Esophagus (tissue), 2 donors: ENCODE data around the gene ELMOD2. TPM values are rescaled to one million over a fixed set of nuclear protein-coding genes. Genes with fewer than 3 reads are reported as not detected.

Experiments
- H3K27ac ChIP-seq, 2 donors: one replicate each; pipeline ENCODE4 v1.5.1; 2013; ENCODE audit warnings: low read depth in 2 of 2, mild to moderate bottlenecking in 2 of 2, inconsistent platforms in 1 of 2, low read length in 1 of 2, moderate library complexity in 1 of 2
- H3K27me3 ChIP-seq, 2 donors: one replicate each; pipeline ENCODE4 v1.6.1; 2013; ENCODE audit warnings: low read length in 2 of 2, control low read depth in 1 of 2, mild to moderate bottlenecking in 1 of 2; ENCODE audit not compliant: insufficient read depth in 2 of 2, control insufficient read depth in 1 of 2
- H3K36me3 ChIP-seq, 2 donors: one replicate each; pipeline ENCODE4 v1.6.1; 2013; ENCODE audit warnings: low read length in 1 of 2; ENCODE audit not compliant: control insufficient read depth in 2 of 2, insufficient read depth in 2 of 2
- H3K4me1 ChIP-seq, 2 donors: one replicate each; pipeline ENCODE4 v1.6.1; 2013; ENCODE audit warnings: low read length in 1 of 2; ENCODE audit not compliant: control insufficient read depth in 2 of 2, insufficient read depth in 2 of 2
- H3K4me3 ChIP-seq, 2 donors: one replicate each; pipeline ENCODE4 v1.5.1; 2013; ENCODE audit warnings: low read length in 2 of 2, mild to moderate bottlenecking in 2 of 2, low read depth in 1 of 2, moderate library complexity in 1 of 2
- H3K9me3 ChIP-seq, 2 donors: one replicate each; pipeline ENCODE4 v1.6.1; 2013; ENCODE audit warnings: mild to moderate bottlenecking in 2 of 2, low read depth in 1 of 2, low read length in 1 of 2, moderate library complexity in 1 of 2; ENCODE audit not compliant: control insufficient read depth in 2 of 2, insufficient read depth in 1 of 2
- WGBS, 2 donors: extraction: QIAGEN DNeasy Blood & Tissue Kit; methylation state at CpG; one replicate each; pipeline ENCODE4 v1.1.7; 2013; 5-methylcytosine and 5-hydroxymethylcytosine counted together
- polyA plus RNA-seq, 2 donors: library from polyadenylated mRNA; stranded (reverse); fragments of 200-250 nt; gene quantifications; one replicate each; pipeline ENCODE4 v1.2.3, GENCODE V29; 2013
- donor health status: healthy with polysubstance abuse.
- donor health status: Bipolar disorder and iron deficiency.

Gene ELMOD2
- polyA plus RNA-seq, 2 donors: 4.9 to 6.4 TPM

GRCh38 chr4:140575489-140575888 is 51.5 kb downstream of the ELMOD2 start:
- Histone ChIP-seq H3K4me3 (no peak overlapping the region), H3K27me3 (peaks cover 0 to 4% of the 10 kb centered on the region in 2 donors), H3K36me3 (no peaks in the 10 kb centered on the region), H3K9me3 (peaks cover 3 to 5% of the 10 kb centered on the region in 2 donors), H3K4me1 (peaks cover 0 to 2% of the 10 kb centered on the region in 2 donors), H3K27ac (no peak overlapping the region)
- WGBS, 2 donors: 77 to 79% methylated on average over 4 of the region's 4 CpGs

GRCh38 chr4:140579278-140579677 is 55.3 kb downstream of the ELMOD2 start:
- no peaks in the 10 kb centered on the region for H3K27me3 ChIP-seq
- WGBS, 2 donors: 13 to 15% methylated on average over 27 of the region's 27 CpGs

GRCh38 chr4:140581078-140581477 is 57.1 kb downstream of the ELMOD2 start:
- H3K36me3 ChIP-seq: no peaks in the 10 kb centered on the region
- no peaks in the 10 kb centered on the region for H3K9me3 ChIP-seq
- no peak overlapping the region for H3K27ac ChIP-seq
- no peaks in the 10 kb centered on the region for H3K27me3 ChIP-seq
- peaks cover 0 to 2% of the 10 kb centered on the region in 2 donors for H3K4me1 ChIP-seq
- no peak overlapping the region for H3K4me3 ChIP-seq
- WGBS, 2 donors: 51 to 54% methylated on average over 3 of the region's 3 CpGs

More at GRCh38 chr4:140579278-140579677, 55.3 kb downstream of the ELMOD2 start:
- no peaks in the 10 kb centered on the region for H3K9me3 ChIP-seq
- no peaks in the 10 kb centered on the region for H3K36me3 ChIP-seq
- H3K4me3 ChIP-seq: no peak overlapping the region
- H3K4me1 ChIP-seq: peaks cover 0 to 2% of the 10 kb centered on the region in 2 donors
- H3K27ac ChIP-seq: no peak overlapping the region

GRCh38 chr4:140584439-140584838 is 60.5 kb downstream of the ELMOD2 start:
- WGBS, 2 donors: 45 to 59% methylated on average over 1 of the region's 1 CpG

GRCh38 chr4:140595065-140595464 is 71.1 kb downstream of the ELMOD2 start:
- 50 to 59% methylated on average over 1 of the region's 1 CpG for WGBS, 2 donors
- no peak overlapping the region for H3K27ac ChIP-seq
- no peaks in the 10 kb centered on the region for H3K4me1 ChIP-seq

More at GRCh38 chr4:140584439-140584838, 60.5 kb downstream of the ELMOD2 start:
- H3K4me3 ChIP-seq: no peak overlapping the region
- H3K9me3 ChIP-seq: no peaks in the 10 kb centered on the region
- H3K36me3 ChIP-seq: no peaks in the 10 kb centered on the region
- H3K4me1 ChIP-seq: no peaks in the 10 kb centered on the region
- H3K27me3 ChIP-seq: no peaks in the 10 kb centered on the region
- H3K27ac ChIP-seq: no peak overlapping the region

GRCh38 chr4:140600408-140600807 is 76.4 kb downstream of the ELMOD2 start:
- Histone ChIP-seq H3K4me3 (no peak overlapping the region), H3K27ac (no peak overlapping the region), H3K4me1 (peaks cover 0 to 1% of the 10 kb centered on the region in 2 donors), H3K9me3 (no peaks in the 10 kb centered on the region), H3K36me3 (no peaks in the 10 kb centered on the region), H3K27me3 (no peaks in the 10 kb centered on the region)
- 86% methylated on average over 8 of the region's 8 CpGs for WGBS, 2 donors

More at GRCh38 chr4:140595065-140595464, 71.1 kb downstream of the ELMOD2 start:
- H3K36me3 ChIP-seq: no peaks in the 10 kb centered on the region
- H3K4me3 ChIP-seq: no peak overlapping the region
- H3K9me3 ChIP-seq: no peaks in the 10 kb centered on the region
- no peaks in the 10 kb centered on the region for H3K27me3 ChIP-seq

GRCh38 chr4:140602714-140603113 is 78.7 kb downstream of the ELMOD2 start:
- 90 to 93% methylated on average over 2 of the region's 2 CpGs for WGBS, 2 donors
- Histone ChIP-seq H3K27me3 (no peaks in the 10 kb centered on the region), H3K4me3 (no peak overlapping the region), H3K9me3 (no peaks in the 10 kb centered on the region), H3K36me3 (no peaks in the 10 kb centered on the region), H3K27ac (no peak overlapping the region), H3K4me1 (peaks cover 0 to 1% of the 10 kb centered on the region in 2 donors)

- H3K27ac ChIP-seq: no peak overlapping the region
- H3K27me3 ChIP-seq: no peaks in the 10 kb centered on the region
- no peaks in the 10 kb centered on the region for H3K9me3 ChIP-seq
- WGBS, 2 donors: 41 to 62% methylated on average over 2 of the region's 2 CpGs
- no peaks in the 10 kb centered on the region for H3K36me3 ChIP-seq
- no peak overlapping the region for H3K4me3 ChIP-seq
- peaks cover 0 to 1% of the 10 kb centered on the region in 2 donors for H3K4me1 ChIP-seq
Observed at GRCh38 chr4:140603286-140603685, 79.3 kb downstream of the ELMOD2 start.

Other genes with a start within 250 kb of the ELMOD2 start
- gene SCOC, start 150.5 kb upstream of the ELMOD2 start, polyA plus RNA-seq: 10 to 100 TPM; 42.4 to 47.3 TPM
- 1 to 10 TPM; 1.1 to 1.9 TPM for gene CLGN, start 96.5 kb upstream of the ELMOD2 start, polyA plus RNA-seq
- gene MGAT4D, start 25.9 kb upstream of the ELMOD2 start, polyA plus RNA-seq: not detected
- gene UCP1, start 44.8 kb downstream of the ELMOD2 start, polyA plus RNA-seq: not detected
- 1 to 10 TPM; 3.3 to 6.3 TPM for gene TBC1D9, start 232.2 kb downstream of the ELMOD2 start, polyA plus RNA-seq